A673 (cell line): ENCODE data around the gene MIA2.

Experiments used
- CTCF ChIP-seq: fragments of 300-800, 200-600 bp; sonication (generic); conservative IDR thresholded peaks from 2 replicates; pipeline ENCODE4 v1.5.1; 2017; ENCODE audit warnings: low read depth, mild to moderate bottlenecking, antibody characterized with exemption, low read length, moderate library complexity, mixed read lengths
- EZH2 ChIP-seq: fragments of 200-600 bp; sonication (generic); IDR thresholded peaks from 2 replicates; pipeline ENCODE4 v1.6.1; 2017; ENCODE audit warnings: borderline replicate concordance, low read depth, mild to moderate bottlenecking, mixed read lengths, antibody characterized with exemption, low read length; ENCODE audit not compliant: poor library complexity, severe bottlenecking

- TF ChIP-seq EZH2: no peak
- TF ChIP-seq CTCF: no peak
Observed at GRCh38 chr14:39265033-39265432, 31.3 kb downstream of the MIA2 start.
